GM18508 (cell line): ENCODE results near the gene TP53AIP1.

Experiments
- ATAC-seq: cut with Tn5 transposase; IDR thresholded peaks from one replicate; pipeline ENCODE4 v1.9.1; 2021; ENCODE audit warnings: moderate number of reproducible peaks; ENCODE audit not compliant: insufficient read depth, unreplicated experiment

TP53AIP1 gene

DNA sequence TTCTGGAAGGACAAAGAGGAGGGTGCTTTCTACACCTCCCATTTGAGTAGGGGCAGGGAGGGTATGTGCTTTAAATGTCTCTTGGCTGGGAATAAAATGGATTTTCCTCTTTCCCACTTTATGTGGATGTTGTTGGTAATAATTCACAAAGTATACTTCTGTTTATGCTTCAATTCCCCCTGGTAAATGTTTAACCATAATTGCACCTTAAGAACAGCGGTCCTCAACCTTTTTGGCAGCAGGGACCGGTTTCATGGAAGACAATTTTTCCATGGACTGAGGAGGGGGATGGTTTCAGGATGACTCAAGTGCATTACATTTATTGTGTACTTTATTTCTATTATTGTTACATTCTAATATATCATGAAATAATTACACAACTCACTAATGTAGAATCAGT is 4.0 kb upstream of the TP53AIP1 start:
- ATAC-seq, result no peak

DNA sequence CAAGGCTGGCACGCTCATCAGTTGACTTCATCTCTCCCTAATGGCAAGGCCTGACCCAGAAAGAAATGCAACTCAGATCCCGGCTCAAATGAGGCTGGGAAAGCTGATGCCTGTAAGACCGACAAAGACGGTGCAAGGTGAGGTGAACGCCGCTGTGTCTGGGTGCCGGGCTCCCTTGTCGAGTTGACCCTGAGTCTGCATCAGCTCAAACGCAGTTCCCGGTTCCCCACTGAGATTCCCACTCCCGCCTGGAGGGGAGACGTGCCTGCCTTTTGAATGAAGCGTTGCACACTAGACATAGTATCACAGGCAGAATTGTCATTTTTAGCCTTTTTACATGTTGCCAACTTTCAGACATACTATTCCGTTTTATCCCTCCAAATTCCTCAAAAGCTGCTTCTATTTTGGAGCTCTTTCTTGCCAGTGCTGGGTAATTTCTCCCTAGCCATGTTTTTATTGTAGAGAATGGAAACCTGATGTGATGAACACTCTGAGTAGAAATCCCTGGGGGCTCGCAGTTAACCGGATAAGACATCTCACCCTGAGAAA is 831 bp upstream of the TP53AIP1 start:
- ATAC-seq, result no peak

- ATAC-seq, result no peak
These were observed 429 bp downstream of the TP53AIP1 start for GRCh38 chr11:128942272-128942612.

DNA sequence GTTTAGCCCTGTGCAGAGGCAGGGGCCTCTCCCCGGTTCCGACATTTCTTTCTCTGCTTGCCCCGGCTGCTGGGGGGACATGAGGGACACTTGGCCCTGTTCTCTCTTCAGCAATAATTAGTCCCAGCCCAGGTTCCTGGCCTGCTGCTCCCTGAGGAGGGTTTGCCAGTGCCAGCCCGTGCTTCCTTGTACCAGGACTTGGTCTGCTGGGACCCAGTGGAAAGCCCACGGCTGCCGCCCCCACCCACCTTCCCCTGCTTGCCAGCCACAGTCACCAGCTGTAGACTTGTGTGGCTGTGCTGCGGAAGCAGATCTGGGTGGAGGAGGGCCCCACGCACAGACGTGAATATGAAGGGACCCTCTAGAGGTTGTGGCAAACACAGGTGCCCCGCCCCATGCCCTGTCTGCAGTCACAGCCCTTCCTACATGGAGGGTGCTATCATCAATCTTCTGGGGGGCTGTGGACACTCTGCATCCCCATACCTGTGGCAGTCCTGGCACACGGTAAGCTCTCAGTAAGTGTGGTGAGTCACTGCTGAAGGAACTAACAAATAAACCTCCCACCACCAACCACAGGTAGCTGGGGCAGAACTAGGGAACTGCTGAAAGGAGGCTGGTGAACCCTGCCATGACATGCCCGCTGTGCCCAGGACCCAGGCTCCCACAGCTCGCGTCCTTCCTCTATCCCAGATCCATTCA is 949 bp downstream of the TP53AIP1 start:
- no peak for ATAC-seq

GRCh38 chr11:128941110-128941509 is 1.6 kb downstream of the TP53AIP1 start:
- no peak for ATAC-seq

GRCh38 chr11:128940603-128941002 is 2.1 kb downstream of the TP53AIP1 start:
- ATAC-seq, result no peak

DNA sequence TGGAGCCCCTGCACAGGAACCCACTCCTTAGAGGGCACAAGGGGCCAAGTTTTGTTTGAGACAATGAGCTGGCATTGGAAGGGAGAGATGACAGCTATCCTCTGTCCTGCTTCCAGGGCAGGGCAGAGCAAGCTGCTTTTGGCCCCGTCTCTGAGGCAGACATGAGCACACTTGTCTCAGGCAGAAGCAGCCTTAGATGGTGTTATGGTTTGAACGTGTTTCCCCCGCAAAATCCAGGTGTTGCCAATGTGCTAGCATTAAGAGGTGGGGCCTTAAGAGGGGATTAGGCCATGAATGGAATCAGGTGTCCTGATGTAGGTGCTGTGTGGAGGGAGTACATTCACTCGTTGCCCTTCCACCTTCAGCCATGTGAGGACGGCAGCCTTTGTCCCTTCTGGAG is 2.5 kb downstream of the TP53AIP1 start:
- ATAC-seq, result no peak

- no peak for ATAC-seq
These were observed 3.1 kb downstream of the TP53AIP1 start for GRCh38 chr11:128939591-128939990.

GRCh38 chr11:128938156-128938885 is 4.3 kb downstream of the TP53AIP1 start:
- no peak for ATAC-seq

GRCh38 chr11:128937480-128937879 is 5.2 kb downstream of the TP53AIP1 start:
- no peak for ATAC-seq

- ATAC-seq, result no peak
These were observed 5.9 kb downstream of the TP53AIP1 start for GRCh38 chr11:128936606-128937251.

DNA sequence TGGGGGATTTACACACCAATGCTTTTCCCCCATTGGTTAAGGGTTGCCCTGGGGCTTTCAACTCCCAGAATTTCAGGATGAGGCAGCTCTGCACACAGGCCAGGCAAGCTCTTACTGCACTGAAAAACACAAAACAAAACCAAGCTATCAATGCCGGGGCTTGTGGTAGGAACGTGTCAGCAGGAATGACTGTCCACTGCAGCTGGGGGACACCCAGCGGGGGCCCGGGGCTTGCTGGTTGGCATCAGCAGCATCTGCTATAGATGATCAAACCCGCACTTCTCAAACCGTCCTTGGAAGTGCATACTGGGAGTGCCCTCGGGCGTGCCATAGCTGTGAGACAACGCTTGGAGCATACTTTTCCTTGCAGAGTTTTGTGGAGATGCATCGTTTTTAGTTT is 7.7 kb downstream of the TP53AIP1 start:
- no peak for ATAC-seq

GRCh38 chr11:128934351-128934750 is 8.3 kb downstream of the TP53AIP1 start:
- no peak for ATAC-seq

GRCh38 chr11:128933481-128934178 is 9.0 kb downstream of the TP53AIP1 start:
- no peak for ATAC-seq

- no peak for ATAC-seq
These were observed 11.0 kb downstream of the TP53AIP1 start for GRCh38 chr11:128931668-128932067.

DNA sequence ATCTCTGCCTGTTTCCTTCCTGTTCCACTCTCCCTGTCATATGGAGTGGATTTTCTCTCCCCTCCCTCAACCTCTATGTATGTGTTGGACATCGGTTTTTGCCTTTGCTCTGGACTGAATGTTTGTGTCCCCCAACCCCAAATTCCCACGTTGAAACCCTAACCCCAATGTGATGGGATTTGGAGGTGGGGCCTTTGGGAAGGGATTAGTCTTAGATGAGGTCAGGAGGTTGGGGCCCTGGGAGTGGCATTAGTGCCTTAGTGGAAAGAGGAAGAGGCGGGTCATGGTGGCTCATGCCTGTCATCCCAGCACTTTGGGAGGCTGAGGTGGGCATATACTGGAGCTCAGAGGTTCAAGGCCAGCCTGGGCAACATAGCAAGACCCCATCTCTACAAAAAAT is 11.6 kb downstream of the TP53AIP1 start:
- ATAC-seq, result no peak

- no peak for ATAC-seq
These were observed 12.7 kb downstream of the TP53AIP1 start for GRCh38 chr11:128929991-128930390.

DNA sequence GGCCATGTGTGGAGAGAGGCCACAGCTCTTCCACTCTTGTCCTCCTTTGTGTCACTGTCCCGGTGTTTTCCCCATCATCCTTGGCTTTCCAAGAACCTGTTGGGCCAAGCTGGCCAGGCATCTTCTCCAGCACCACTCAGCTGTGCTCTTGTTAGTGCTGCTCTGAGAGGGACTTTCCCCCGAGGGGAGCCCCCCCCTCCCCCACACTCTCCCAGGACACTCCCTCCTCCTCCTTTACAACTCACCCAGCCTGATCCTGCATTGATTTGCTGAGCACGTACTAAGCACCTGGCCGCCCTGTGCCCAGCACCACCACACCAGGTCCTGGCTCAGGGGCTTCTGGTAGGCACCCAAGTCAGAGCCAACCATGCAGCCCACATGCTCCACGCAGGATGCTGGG is 13.2 kb downstream of the TP53AIP1 start:
- ATAC-seq, result no peak

GRCh38 chr11:128928400-128928799 is 14.3 kb downstream of the TP53AIP1 start:
- ATAC-seq, result peak; percentile 98

- ATAC-seq, result no peak
These were observed 14.9 kb downstream of the TP53AIP1 start for GRCh38 chr11:128927683-128928336.
